ENCODE measurements around the gene ANKRD53.

ANKRD53 gene

DNA sequence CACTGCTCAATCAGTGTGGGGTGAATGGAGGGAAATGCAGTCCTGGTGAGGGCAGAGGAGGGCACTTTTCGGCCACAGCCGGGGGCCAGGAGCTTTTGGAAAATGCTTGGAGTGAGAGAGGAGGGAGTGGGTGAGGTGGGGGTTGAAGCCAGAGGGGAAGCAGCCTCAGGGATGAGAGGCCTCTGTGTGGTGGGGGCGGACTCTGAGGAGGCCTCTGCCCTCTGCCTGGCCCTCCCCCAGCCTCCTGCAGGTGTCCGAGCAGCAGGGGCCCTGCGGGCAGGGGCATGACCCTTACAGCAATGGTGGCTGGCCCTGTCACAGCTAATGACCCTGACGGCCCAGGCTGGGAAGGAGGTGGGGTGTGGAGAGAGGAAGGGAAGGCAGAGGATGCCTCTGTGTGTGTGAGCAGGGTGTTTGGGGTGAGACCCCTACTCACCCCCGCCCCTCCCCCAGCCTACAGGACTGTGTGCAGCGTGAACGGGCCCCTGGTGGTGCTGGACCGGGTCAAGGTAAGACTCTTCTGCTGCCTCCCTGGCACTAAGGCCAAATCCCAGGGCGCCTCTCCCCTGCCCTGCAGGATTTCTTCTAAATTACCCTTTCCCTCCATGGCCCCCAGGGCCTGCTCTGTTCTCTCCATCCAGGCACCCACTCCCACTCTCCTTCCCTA is 35.1 kb upstream of the ANKRD53 start:
- no peak for DNase-seq (ENCODE audit: low read depth in 2 of 2)

- DNase-seq (ENCODE audit: low read depth in 2 of 2) = no peak
Measured at GRCh38 chr2:70944111-70944690, 34.2 kb upstream of the ANKRD53 start.

DNA sequence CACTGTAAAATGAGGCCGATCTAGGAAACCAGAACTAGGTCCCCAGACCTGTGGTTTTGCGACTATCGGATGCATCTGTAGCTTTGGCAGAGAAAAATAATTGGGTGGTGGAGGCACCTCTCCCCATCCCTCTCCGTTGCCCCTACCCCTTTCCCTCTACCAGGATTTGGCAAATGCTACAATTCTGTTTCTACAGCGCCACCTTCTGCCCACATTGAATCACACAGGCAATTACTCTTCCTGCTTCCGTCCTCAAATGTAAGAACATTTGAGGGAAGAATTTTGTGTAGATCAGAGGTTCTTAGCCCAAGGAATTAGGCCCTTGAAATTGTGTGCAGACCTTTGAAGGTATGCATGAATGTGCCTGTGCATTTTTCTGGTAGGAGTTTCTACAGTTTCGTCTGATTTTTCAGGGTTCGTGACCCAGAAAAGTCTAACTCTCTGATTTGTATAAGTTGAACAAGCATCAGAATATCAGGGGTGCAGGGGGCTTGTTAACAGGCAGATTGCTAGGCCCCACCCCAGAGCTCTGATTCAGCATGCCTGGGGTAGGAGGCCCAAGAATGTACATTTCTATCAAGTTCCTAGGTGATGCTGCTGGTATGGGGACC is 31.5 kb upstream of the ANKRD53 start:
- peak in 1 of 2 donors; percentile 12 for DNase-seq (ENCODE audit: low read depth in 2 of 2)

- DNase-seq (ENCODE audit: low read depth in 2 of 2) = no peak
Measured at GRCh38 chr2:70947556-70948184, 30.8 kb upstream of the ANKRD53 start.

- peak; percentile 62 to 64 for DNase-seq (ENCODE audit: low read depth in 2 of 2)
Measured at GRCh38 chr2:70948337-70949003, 30.0 kb upstream of the ANKRD53 start.

- DNase-seq (ENCODE audit: low read depth in 2 of 2) = no peak
Measured at GRCh38 chr2:70949086-70949485, 29.3 kb upstream of the ANKRD53 start.

DNA sequence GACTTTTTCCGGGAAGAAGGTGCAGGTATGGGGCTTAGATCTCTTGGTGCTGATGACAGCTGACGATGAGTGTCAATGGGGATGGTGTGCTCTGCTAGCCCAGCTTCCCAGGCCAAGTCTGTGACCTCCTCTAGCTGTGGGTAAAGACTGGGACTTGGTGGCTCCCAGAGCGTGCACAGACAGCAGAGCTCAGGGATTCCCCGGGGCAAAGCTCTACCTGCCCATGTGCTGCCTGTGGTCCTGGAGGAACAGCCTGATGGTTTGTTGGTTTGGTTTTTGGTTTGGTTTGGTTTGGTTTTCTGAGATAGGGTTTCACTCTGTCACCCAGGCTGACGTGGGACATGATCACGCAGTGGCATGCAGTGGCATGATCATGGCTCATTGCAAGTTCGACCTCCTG is 23.5 kb upstream of the ANKRD53 start:
- no peak for DNase-seq (ENCODE audit: low read depth in 2 of 2)

GRCh38 chr2:70956141-70956540 is 22.3 kb upstream of the ANKRD53 start:
- no peak for DNase-seq (ENCODE audit: low read depth in 2 of 2)

GRCh38 chr2:70957798-70958197 is 20.6 kb upstream of the ANKRD53 start:
- no peak for DNase-seq (ENCODE audit: low read depth in 2 of 2)

- DNase-seq (ENCODE audit: low read depth in 2 of 2) = no peak
Measured at GRCh38 chr2:70958759-70959158, 19.7 kb upstream of the ANKRD53 start.

- no peak for DNase-seq (ENCODE audit: low read depth in 2 of 2)
Measured at GRCh38 chr2:70959271-70959761, 19.1 kb upstream of the ANKRD53 start.

DNA sequence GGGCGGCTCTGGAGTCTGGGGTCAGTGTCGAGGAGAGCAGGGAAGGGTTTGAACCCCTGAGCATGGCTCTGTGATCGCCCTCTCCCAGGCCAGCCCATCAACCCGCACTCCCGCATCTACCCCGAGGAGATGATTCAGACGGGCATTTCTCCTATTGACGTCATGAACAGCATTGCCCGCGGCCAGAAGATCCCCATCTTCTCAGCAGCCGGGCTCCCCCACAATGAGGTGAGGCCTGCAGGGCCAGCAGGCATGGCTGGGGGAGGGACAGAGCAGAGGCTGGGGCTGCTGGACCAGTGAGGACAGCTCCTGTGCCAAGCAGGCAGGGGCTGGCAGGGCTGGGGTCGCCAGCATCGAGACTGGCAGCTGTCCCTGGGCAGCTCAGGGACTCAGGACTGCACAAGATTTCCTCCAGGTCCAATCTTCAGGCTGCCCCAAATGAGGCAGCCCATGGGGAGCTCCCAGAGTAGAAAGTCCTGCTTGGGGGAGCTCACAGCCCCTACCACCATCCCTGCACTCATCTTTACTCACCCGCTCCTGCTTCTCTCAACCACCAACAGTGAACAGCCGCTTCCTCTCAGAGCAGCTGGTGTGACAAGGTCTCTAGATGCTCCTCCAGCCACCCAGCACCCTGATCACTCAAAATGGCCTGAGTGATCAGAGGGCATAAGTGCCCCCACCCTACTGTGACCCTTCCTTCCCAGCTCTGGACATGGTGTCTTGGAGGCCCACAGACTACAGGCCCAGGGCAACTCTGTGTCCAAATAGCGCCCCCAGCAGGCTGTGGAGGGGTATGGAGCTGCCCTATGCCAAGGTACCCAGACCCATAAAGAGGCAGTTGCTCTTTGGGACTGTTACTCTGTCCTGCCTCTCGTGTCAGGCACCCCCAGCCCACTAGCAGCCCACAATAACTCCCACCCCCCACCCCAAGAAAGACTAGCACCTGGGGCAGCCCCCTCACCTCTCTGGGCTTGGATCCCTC is 18.3 kb upstream of the ANKRD53 start:
- DNase-seq (ENCODE audit: low read depth in 2 of 2) = no peak

GRCh38 chr2:70960833-70961647 is 17.4 kb upstream of the ANKRD53 start:
- DNase-seq (ENCODE audit: low read depth in 2 of 2) = no peak

GRCh38 chr2:70961648-70961994 is 16.8 kb upstream of the ANKRD53 start:
- DNase-seq (ENCODE audit: low read depth in 2 of 2) = no peak

DNA sequence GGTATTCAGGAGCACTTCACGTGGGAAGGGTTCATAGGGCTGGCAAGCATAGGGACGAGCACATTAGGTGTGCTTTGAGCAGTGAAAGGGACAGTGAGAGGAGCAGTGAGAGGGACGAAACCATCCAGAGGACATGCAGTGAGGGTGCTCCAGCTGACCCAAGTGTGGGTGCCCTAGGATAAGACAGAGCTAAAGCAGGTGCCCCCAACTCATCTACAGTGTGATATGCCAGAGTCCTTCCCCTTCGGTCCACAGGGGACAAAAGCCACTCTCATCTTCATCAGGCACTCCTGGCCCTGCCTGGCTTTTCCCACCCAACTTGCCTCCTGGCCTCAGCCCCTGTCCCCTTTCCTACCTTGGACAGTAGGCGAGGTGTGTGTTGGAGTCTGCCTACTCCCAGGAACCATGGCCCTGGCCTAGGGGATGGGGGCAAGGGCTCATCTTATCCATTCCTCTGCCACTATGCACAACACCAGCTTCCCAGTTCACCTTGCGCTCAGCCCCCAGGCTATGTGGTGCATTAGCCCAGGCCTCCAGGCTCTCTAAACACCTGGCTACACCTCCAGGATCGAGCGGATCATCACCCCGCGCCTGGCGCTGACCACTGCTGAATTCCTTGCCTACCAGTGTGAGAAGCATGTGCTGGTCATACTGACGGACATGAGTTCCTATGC is 16.1 kb upstream of the ANKRD53 start:
- DNase-seq (ENCODE audit: low read depth in 2 of 2) = no peak

DNA sequence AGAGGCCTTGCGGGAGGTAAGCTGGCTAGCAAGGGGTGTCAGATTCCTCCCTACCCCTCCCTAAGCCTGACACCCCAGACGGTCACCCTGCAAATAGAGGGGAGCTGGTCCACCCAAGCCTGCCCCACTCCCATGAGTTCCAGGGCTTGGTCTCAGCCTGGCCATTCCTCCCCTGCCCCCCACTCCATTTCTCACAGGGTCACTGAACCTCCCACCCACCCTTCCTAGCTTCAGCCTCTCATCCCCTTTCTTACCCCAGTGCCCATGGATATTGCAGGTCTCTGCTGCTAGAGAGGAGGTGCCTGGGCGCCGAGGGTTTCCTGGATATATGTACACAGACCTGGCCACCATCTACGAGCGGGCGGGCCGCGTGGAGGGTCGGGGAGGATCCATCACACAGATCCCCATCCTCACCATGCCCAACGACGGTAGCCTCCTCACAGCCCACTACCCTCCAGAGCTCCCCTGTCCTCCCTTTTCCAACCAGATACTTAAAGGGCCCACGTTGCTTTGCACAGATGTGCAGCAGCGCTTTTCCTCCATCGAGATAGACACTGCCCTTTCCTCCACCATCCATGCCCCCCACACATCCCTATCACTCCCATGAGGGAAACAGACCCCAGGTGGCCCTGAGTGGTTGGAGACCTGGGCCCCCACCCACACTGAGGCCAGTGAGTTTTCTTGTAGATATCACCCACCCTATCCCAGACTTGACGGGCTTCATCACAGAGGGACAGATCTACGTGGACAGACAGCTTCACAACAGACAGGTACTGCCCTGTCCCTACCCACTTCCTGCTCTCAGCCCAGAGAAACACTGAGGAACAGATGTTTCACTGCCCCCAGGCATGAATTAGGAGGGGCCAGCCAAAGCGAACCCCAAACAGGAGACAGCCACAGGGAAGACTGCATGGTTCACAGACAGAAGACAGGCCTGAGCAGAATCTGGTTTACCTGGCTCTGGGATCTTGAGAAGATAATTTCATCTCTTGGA is 15.2 kb upstream of the ANKRD53 start:
- no peak for DNase-seq (ENCODE audit: low read depth in 2 of 2)

DNA sequence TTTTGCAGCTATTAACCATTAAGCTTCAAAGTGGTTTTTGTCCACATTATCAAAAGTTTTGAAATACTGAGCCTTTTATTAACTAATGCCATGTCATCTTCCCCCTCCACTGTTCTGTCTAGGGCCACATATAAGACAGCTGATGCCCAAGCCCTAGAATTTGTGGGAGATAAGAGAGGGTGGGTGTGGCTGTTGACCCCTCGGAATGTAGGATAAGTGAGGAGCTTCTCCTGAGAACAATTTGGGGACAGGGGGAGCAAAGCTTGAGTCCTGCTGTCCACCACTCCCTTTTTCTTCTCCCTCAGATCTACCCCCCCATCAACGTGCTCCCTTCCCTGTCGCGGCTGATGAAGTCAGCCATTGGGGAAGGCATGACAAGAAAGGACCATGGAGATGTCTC is 14.3 kb upstream of the ANKRD53 start:
- DNase-seq (ENCODE audit: low read depth in 2 of 2) = no peak

GRCh38 chr2:70964596-70965386 is 13.6 kb upstream of the ANKRD53 start:
- peak; percentile 72 to 73 for DNase-seq (ENCODE audit: low read depth in 2 of 2)

Measured in stimulated activated CD8-positive, alpha-beta memory T cell treated with anti-CD3 and anti-CD28 coated beads, Interleukin-2, amount 100 ng/mL, for 48 hours (primary cell).